Parathyroid adenoma (tissue), 2 donors: Measurements from ENCODE around the gene PHF12.

Experiments
- H2AFZ ChIP-seq: fragments of 300-600 bp; sonication (generic); one replicate; pipeline ENCODE4 v1.7.0; 2017; ENCODE audit warnings: antibody characterized with exemption, mild to moderate bottlenecking
- H3K27ac ChIP-seq: fragments of 300-600 bp; sonication (generic); one replicate; pipeline ENCODE4 v1.7.0; 2017
- H3K27me3 ChIP-seq: fragments of 300-600 bp; sonication (generic); one replicate; pipeline ENCODE4 v1.7.0; 2017; ENCODE audit warnings: low read length; ENCODE audit not compliant: control insufficient read depth, insufficient read depth
- H3K36me3 ChIP-seq: fragments of 300-600 bp; sonication (generic); one replicate; pipeline ENCODE4 v1.7.0; 2017; ENCODE audit warnings: low read length; ENCODE audit not compliant: control insufficient read depth, insufficient read depth
- H3K4me1 ChIP-seq: fragments of 300-600 bp; sonication (generic); one replicate; pipeline ENCODE4 v1.7.0; 2017; ENCODE audit warnings: control low read depth
- H3K4me2 ChIP-seq: fragments of 300-600 bp; sonication (generic); one replicate; pipeline ENCODE4 v1.7.0; 2017; ENCODE audit warnings: low read length
- H3K4me3 ChIP-seq: fragments of 300-600 bp; sonication (generic); one replicate; pipeline ENCODE4 v1.7.0; 2017; ENCODE audit warnings: low read depth, low read length
- H3K79me2 ChIP-seq: fragments of 300-600 bp; sonication (generic); one replicate; pipeline ENCODE4 v1.7.0; 2017; ENCODE audit warnings: control low read depth
- H3K9ac ChIP-seq: fragments of 300-600 bp; sonication (generic); one replicate; pipeline ENCODE4 v1.7.0; 2017; ENCODE audit warnings: mild to moderate bottlenecking
- H3K9me3 ChIP-seq: fragments of 300-600 bp; sonication (generic); one replicate; pipeline ENCODE4 v1.7.0; 2017; ENCODE audit warnings: low read length; ENCODE audit not compliant: control insufficient read depth
- TF ChIP-seq, protein P1 (sequence below): fragments of 300-600 bp; sonication (generic); IDR thresholded peaks from one replicate; pipeline ENCODE4 v1.7.0; 2017; ENCODE audit warnings: antibody characterized with exemption, mild to moderate bottlenecking
- donor health status: primary hyperparathyroidism.

PHF12 gene

DNA sequence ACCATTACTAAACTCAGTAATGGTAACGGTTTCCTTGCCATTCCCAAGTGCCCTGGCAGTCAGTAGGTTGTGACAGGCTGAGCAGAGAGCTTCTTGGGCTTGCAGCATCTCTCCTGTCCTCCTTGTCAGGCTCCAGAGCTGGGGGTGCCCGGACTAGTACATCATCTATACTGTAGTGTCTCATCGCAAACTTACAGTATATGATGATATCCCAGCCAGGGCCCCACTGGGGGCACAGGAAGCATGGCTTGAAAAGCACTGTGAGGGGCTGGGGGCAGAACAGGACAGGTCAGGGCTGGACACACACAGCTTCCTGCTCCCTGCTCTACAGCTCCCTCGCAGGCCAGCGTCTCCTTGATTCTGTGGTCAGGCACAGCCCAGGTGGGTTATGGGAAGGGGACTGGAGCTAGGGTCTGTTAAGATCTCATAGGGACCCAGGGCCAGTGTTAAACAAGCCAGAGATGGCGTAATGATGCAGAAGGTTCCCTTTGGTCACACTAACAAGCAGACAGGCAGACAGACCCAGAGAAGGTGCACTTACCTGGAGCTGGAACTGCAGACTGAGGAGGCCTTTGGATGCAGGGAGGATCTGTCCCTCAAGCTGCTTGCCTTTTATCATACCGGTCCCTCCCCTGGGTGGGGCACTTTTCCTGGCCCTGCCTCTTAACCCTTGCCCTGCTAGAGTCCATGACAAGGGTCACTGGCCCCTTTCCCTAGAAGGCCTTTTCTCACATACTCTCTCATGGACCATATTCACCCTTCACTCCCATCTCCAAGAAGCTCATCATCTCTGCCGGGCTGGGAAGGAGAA lies 89.7 kb downstream of the PHF12 start:
- no peaks in the 10 kb centered on the region for H3K36me3 ChIP-seq
- no peaks in the 10 kb centered on the region for H3K27me3 ChIP-seq
- no peak overlapping the region for H3K4me3 ChIP-seq
- no peaks in the 10 kb centered on the region for H3K79me2 ChIP-seq
- no peak overlapping the region for H2AFZ ChIP-seq
- TF ChIP-seq, protein P1, sequence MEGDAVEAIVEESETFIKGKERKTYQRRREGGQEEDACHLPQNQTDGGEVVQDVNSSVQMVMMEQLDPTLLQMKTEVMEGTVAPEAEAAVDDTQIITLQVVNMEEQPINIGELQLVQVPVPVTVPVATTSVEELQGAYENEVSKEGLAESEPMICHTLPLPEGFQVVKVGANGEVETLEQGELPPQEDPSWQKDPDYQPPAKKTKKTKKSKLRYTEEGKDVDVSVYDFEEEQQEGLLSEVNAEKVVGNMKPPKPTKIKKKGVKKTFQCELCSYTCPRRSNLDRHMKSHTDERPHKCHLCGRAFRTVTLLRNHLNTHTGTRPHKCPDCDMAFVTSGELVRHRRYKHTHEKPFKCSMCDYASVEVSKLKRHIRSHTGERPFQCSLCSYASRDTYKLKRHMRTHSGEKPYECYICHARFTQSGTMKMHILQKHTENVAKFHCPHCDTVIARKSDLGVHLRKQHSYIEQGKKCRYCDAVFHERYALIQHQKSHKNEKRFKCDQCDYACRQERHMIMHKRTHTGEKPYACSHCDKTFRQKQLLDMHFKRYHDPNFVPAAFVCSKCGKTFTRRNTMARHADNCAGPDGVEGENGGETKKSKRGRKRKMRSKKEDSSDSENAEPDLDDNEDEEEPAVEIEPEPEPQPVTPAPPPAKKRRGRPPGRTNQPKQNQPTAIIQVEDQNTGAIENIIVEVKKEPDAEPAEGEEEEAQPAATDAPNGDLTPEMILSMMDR = no peak
- H3K9ac ChIP-seq = no peak overlapping the region
- H3K9me3 ChIP-seq = no peaks in the 10 kb centered on the region
- H3K4me2 ChIP-seq = no peak overlapping the region
- no peak overlapping the region for H3K27ac ChIP-seq
- H3K4me1 ChIP-seq = no peaks in the 10 kb centered on the region

DNA sequence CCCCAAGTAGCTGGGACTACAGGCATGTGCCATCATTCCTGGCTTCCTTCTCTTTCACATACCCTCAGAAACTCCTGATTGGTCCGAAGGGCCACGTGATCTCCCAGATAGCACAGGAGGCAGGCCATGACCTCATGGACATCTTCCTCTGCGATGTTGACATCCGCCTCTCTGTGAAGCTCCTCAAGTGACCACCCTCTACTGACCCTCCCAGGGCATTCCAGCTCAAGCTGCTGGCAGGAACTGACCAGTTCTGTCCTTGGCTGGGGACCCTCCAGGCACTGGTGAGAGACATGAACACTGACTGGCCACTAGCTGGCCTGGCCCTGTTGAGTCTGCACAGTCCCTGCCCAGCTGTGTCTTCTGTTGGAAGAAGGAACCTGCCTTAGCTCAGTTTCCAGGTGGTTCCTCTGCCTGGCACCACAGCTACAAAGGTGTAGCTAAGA lies 90.9 kb downstream of the PHF12 start:
- Histone ChIP-seq H3K36me3 (no peaks in the 10 kb centered on the region), H3K4me2 (no peak overlapping the region)

DNA sequence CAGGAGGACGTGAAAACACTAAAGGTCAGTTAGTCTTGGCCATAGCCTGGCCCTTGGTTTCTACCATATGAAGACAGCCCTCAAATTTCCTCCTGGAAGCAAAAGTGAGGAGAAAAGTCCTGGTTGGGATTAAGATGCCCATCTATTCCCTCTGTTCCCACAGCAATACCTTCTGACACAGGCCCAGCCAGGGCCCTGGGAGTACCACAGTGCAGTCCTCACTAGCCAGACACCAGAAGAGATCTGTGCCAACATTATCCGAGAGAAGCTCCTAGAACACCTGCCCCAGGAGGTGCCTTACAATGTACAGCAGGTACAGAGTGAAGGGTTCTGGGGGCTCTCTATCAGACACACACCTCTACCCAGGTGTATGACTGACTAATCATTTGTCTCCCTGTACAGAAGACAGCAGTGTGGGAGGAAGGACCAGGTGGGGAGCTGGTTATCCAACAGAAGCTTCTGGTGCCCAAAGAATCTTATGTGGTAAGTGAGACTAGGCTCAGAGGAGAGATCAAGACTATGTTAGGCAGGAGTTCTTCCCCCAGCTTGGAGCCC lies 92.4 kb downstream of the PHF12 start:
- Histone ChIP-seq H3K4me3 (no peak overlapping the region), H3K9ac (no peak overlapping the region), H3K4me2 (no peak overlapping the region), H3K9me3 (no peaks in the 10 kb centered on the region), H3K79me2 (peaks cover 2% of the 10 kb centered on the region), H3K36me3 (no peaks in the 10 kb centered on the region), H3K27ac (no peak overlapping the region), H3K27me3 (no peaks in the 10 kb centered on the region), H2AFZ (no peak overlapping the region), H3K4me1 (no peaks in the 10 kb centered on the region)
- TF ChIP-seq, protein P1 = no peak

More for the DNA sequence above, 90.9 kb downstream of the PHF12 start:
- TF ChIP-seq, protein P1 = no peak
- Histone ChIP-seq H3K9me3 (no peaks in the 10 kb centered on the region), H3K27me3 (no peaks in the 10 kb centered on the region), H3K27ac (no peak overlapping the region), H2AFZ (no peak overlapping the region), H3K4me3 (no peak overlapping the region), H3K4me1 (no peaks in the 10 kb centered on the region), H3K79me2 (no peaks in the 10 kb centered on the region), H3K9ac (no peak overlapping the region)

DNA sequence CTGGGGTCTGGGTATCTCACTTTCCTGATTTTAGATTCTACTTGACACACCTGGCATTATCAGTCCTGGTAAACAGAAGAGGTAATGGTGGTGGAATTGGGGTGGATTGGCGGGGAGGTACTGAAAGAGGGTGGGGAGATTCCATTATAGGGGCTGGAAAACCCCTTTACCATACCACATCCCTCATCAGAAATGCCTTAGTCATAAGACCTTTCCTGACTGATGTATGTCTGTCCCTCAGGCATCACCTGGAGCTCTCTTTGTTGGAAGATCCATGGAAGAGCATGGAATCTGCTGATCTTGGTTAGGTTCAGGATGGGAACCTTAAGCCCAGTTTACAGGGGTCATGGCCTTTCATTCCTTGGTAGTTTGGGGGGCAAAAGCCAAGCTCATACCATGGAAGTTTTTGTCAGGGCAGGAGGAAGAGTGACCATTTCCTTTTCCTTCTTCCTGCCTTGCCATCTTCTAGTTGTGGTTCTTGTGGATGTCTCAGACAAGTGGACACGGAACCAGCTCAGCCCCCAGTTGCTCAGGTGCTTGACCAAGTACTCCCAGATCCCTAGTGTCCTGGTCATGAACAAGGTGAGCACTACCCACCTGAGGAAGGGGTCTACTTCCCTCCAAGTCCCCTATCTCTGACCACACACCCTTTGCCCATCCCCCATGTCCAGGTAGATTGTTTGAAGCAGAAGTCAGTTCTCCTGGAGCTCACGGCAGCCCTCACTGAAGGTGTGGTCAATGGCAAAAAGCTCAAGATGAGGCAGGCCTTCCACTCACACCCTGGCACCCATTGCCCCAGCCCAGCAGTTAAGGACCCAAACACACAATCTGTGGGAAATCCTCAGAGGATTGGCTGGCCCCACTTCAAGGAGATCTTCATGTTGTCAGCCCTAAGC lies 93.2 kb downstream of the PHF12 start:
- Histone ChIP-seq H3K9me3 (no peaks in the 10 kb centered on the region), H3K79me2 (peaks cover 2% of the 10 kb centered on the region), H3K4me2 (no peak overlapping the region), H3K36me3 (no peaks in the 10 kb centered on the region), H3K27me3 (no peaks in the 10 kb centered on the region), H3K9ac (no peak overlapping the region), H3K27ac (no peak overlapping the region), H3K4me1 (no peaks in the 10 kb centered on the region), H3K4me3 (no peak overlapping the region), H2AFZ (no peak overlapping the region)
- TF ChIP-seq, protein P1 = no peak
